Occipital lobe (tissue), 2 donors: ENCODE results near the gene SNTG2. TPM values are rescaled to one million over a fixed set of nuclear protein-coding genes. Genes with fewer than 3 reads are reported as not detected.
"Not testable (repeated sequence)": the region's sequence is repeated elsewhere in the genome, so short reads cannot be mapped to it uniquely, and the experiment has no call there.

Experiments
- DNase-seq: peaks from one replicate; lab custom pipeline; 2025; lab: John Stamatoyannopoulos, UW
- total RNA-seq: library from RNA; depleted of rRNA; stranded (reverse); fragments of >200 nt; gene quantifications from one replicate; pipeline ENCODE4 v1.2.3, GENCODE V29; 2014

SNTG2 gene
- total RNA-seq, 1 donor from 2014 or later, result 4.1 TPM

DNA sequence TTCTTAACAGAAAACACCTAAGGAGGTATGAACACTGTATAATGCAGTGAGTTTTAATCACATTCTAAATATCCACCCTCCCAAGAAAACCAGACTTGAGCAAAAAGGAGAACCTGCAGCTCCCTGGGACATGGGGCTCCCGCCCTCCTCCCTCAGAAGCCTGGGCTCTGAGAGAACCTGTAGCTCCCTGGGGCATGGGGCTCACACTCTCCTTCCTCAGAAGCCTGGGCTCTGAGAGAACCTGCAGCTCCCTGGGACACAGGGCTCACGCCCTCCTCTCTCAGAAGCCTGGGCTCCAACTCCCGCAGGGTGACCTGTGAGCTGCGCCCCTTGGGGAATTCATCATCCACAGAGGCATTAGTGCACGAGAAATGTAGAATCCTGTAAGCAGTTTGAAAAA lies 222.9 kb downstream of the SNTG2 start:
- DNase-seq, result no peak

GRCh38 chr2:1181893-1182292 lies 231.2 kb downstream of the SNTG2 start:
- no peak for DNase-seq

DNA sequence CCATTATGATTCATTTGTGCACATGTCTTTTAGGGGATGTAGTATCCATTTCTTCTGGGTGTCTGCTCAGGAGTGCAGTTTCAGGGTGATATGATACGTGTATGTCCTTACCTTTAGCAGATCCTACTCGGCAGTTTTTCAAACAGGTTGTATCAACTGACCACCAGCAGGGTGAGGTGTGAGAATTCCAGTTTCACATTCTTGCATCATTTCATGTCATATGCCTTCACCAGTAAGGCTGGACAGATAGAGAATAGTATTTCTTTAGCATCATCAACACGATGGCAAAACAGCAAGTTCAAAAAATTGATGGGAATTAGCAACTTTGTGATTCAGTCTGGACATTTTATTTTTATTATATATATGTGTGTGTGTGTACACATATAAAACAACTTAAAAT lies 232.7 kb downstream of the SNTG2 start:
- DNase-seq, result no peak

DNA sequence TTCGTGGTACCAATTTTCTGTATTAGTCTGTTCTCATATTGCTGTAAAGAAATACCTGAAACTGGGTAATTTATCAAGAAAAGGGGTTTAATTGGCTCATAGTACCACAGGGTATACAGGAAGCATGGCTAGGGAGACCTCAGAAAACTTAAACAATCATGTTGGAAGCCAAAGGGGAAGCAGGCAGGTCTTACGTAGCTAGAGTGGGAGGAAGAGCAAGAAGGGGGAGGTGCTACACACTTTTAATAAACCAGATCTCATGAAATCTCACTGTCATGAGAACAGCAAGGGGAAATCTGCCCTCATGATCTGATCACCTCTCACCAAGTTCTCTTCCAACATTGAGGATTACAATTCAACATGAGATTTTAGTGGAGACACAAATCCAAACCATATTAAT lies 235.8 kb downstream of the SNTG2 start:
- DNase-seq, result no peak

- no peak for DNase-seq
Measured at GRCh38 chr2:1187189-1187588, 236.5 kb downstream of the SNTG2 start.

DNA sequence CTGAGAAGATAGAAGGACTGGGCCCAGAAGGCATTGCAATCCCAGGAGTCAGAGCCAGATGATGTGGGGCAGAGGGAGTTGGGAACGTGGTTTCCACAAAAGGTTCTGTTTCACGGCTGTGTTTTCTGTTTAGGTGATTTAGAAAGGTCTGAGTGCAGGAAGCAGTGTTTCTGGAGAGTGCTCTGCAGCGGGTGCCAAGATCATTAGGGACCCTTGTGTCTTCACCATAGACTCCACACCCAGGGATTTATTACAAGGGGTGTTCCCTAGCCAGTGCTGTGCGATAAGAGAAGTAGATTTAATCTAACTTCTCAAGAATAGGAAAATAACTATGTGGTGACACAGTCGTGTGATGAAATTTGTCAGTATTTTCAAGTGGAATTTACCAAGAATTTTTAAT lies 241.5 kb downstream of the SNTG2 start:
- DNase-seq, result no peak

- no peak for DNase-seq
Measured at GRCh38 chr2:1193801-1194200, 243.2 kb downstream of the SNTG2 start.

- DNase-seq, result no peak
Measured at GRCh38 chr2:1203772-1204171, 253.1 kb downstream of the SNTG2 start.

- no peak for DNase-seq
Measured at GRCh38 chr2:1205853-1206252, 255.2 kb downstream of the SNTG2 start.

- no peak for DNase-seq
Measured at GRCh38 chr2:1207962-1208510, 257.4 kb downstream of the SNTG2 start.

DNA sequence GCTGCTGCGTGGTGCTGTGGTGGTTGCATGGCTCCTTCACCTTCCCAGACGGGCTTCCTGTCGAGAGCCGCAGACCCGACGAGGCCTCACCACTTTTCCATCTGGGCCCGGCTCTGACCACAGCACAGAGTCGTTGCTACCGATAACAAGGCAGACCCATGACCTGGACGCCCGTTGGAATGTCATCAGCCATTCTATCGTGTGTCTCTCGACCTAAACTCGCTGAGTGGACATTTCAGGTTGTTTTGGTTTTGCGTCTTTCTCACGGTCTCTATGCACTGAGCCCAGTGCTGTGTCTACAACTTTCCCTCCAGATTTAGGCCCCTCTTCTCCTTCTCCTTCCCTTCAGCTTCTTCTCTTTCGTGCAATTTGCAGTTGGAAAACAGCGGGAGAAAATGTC lies 257.9 kb downstream of the SNTG2 start:
- no peak for DNase-seq

GRCh38 chr2:1209246-1209645 lies 258.6 kb downstream of the SNTG2 start:
- DNase-seq, result no peak

DNA sequence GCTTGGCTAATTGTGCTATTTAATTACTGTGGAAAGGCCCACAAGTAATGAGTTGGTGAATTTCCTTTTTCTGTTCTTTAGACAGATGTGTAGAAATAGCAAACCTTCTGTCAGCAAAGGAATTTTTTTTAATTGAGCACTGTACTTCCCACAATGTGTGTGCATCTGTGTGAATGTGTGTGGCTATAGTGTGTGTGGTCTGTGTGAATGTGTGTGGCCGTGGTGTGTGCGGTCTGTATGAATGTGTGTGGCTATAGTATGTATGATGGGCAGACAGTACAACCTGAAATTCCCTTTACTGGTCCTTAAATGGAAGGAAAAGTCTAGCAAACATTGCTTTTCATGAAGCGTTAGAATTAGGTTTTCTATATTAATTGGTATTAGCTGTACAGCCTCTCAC lies 259.1 kb downstream of the SNTG2 start:
- no peak for DNase-seq

DNA sequence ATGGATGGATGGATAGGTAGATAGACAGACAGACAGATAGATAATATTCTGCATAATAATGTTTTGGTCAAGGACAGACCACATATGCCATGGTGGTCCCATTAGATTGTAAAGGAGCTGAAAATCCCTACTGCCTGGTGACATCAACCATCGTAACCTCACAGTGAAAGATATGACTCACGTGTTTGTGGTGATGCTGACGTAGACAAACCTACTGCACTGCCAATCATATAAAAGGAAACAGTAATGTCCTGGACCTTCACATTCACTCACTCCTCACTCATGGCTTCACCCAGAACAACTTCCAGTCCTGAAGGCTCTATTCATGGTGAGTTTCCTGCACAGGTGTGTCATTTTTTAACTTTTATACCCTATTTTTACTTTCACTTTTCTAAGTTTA lies 259.7 kb downstream of the SNTG2 start:
- DNase-seq, result no peak

DNA sequence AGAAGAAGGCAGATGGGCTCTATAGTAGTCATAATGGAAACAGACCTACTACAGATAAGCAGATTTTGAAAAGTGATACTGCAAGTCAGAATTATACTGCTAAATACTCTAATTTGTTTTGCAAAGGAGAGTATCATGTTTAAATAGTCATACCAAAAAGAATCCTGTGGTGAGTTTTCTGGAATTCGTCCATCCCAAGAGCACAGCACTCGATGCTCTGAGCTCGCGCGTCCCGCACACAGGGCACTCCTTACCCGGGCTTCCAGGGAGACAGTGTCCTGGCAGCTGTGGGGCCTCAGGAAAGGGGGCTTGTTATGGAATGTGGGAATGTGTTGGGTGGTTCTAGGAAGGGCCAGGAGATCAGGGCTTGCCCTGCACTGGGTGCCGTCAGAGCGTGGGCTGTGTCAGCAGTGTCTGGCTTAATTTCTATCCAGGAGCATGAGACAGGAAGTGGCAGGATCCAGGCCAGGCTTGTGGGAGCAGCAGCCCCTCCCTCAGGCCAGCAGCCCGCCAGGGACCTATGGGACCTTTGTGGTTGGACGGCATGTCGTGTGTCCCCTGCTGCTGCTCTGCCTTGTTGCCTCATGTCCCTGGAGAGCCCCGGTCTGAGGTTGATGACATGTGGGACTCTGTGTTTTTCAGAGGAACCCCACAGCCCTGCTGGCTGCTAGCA lies 269.4 kb downstream of the SNTG2 start:
- DNase-seq, result no peak

DNA sequence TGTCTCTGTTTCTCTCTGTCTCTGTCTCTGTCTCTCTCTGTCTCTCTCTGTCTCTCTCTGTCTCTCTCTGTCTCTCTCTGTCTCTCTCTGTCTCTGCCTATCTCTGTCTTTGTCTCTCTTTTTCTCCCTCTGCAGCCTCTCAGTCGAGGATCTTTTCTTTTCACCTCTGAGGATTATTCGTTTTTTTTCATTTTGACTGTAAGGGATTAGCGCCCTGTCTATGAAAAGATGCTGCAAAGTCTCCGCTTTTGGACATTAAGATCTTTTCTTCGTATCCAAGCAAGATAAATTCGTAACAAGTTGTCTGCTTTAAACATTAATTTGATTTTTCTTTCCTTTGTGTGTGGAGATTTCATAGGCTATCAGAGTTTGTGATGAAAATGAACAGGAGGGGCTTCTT lies 271.4 kb downstream of the SNTG2 start:
- no peak for DNase-seq

GRCh38 chr2:1223791-1224190 lies 273.1 kb downstream of the SNTG2 start:
- DNase-seq, result no peak

DNA sequence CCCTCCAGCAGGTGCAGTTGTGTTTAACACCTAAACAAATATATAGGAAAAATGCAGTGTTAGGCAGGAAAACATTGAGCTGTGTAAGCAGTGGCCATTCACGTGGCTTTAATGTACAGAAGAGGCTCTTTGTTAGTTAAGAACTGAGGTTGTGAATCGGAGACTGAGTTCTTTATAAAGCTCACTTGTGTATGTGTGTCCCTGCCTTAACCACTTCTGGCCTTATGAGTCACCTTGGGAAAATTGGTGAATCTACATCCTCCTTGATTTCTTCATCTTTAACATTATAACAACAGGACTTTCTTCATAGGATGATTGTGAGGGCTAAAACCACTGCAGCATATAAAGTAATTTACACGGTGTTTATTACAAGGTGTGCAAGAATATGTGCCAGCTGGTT lies 274.3 kb downstream of the SNTG2 start:
- no peak for DNase-seq

GRCh38 chr2:1226766-1227165 lies 276.1 kb downstream of the SNTG2 start:
- DNase-seq, result no peak

- DNase-seq, result no peak
Measured at GRCh38 chr2:1227274-1227900, 276.7 kb downstream of the SNTG2 start.

- not testable (repeated sequence) for DNase-seq
Measured at GRCh38 chr2:1229596-1229995, 278.9 kb downstream of the SNTG2 start.

GRCh38 chr2:1230155-1230893 lies 279.7 kb downstream of the SNTG2 start:
- DNase-seq, result no peak
